Mononuclear cell (primary cell): ENCODE measurements around the gene CD300LB. TPM values are rescaled to one million over a fixed set of nuclear protein-coding genes. Genes with fewer than 3 reads are reported as not detected.
"Not testable (repeated sequence)": the region's sequence is repeated elsewhere in the genome, so short reads cannot be mapped to it uniquely, and the experiment has no call there.

ENCODE experiments used
- H3K27me3 ChIP-seq: 2 replicates; pipeline ENCODE4 v1.6.0; 2011; ENCODE audit warnings: low read length, control low read depth; ENCODE audit not compliant: insufficient read depth
- H3K4me1 ChIP-seq: 2 replicates; pipeline ENCODE4 v1.5.1; 2011; ENCODE audit warnings: mild to moderate bottlenecking, low read length, control low read depth; ENCODE audit not compliant: insufficient read depth
- H3K4me3 ChIP-seq: 2 replicates; pipeline ENCODE4 v1.5.1; 2011; ENCODE audit warnings: mild to moderate bottlenecking, low read length, moderate library complexity
- H3K9me3 ChIP-seq: 2 replicates; pipeline ENCODE4 v1.5.1; 2011; ENCODE audit warnings: low read depth, mild to moderate bottlenecking, control low read depth, low read length
- total RNA-seq: library from RNA; depleted of rRNA; stranded (reverse); fragments of >200 nt; gene quantifications from one replicate; pipeline ENCODE4 v1.2.3, GENCODE V29; 2012

Gene CD300LB
- total RNA-seq, 1 donor, result 44.3 TPM

- peaks cover 35% of the 10 kb centered on the region for H3K4me1 ChIP-seq
- no peaks in the 10 kb centered on the region for H3K9me3 ChIP-seq
- no peaks in the 10 kb centered on the region for H3K27me3 ChIP-seq
- H3K4me3 ChIP-seq, result no peak overlapping the region
These were observed 27.7 kb upstream of the CD300LB start for GRCh38 chr17:74558882-74559519.

GRCh38 chr17:74558402-74558801, 27.1 kb upstream of the CD300LB start:
- not testable (repeated sequence) for H3K4me3 ChIP-seq, H3K27me3 ChIP-seq, H3K9me3 ChIP-seq
- H3K4me1 ChIP-seq, result peaks cover 35% of the 10 kb centered on the region

- H3K27me3 ChIP-seq, result no peaks in the 10 kb centered on the region
- H3K4me1 ChIP-seq, result peaks cover 41% of the 10 kb centered on the region
- H3K4me3 ChIP-seq, result no peak overlapping the region
- no peaks in the 10 kb centered on the region for H3K9me3 ChIP-seq
These were observed 24.2 kb upstream of the CD300LB start for GRCh38 chr17:74555427-74555940.

GRCh38 chr17:74554909-74555308, 23.6 kb upstream of the CD300LB start:
- H3K4me1 ChIP-seq, result peaks cover 41% of the 10 kb centered on the region
- H3K9me3 ChIP-seq, result no peaks in the 10 kb centered on the region
- no peaks in the 10 kb centered on the region for H3K27me3 ChIP-seq
- no peak overlapping the region for H3K4me3 ChIP-seq

- peaks cover 35% of the 10 kb centered on the region for H3K4me1 ChIP-seq
- no peak overlapping the region for H3K4me3 ChIP-seq
- no peaks in the 10 kb centered on the region for H3K9me3 ChIP-seq
- H3K27me3 ChIP-seq, result no peaks in the 10 kb centered on the region
These were observed 20.8 kb upstream of the CD300LB start for GRCh38 chr17:74552037-74552436.

GRCh38 chr17:74550602-74551001, 19.3 kb upstream of the CD300LB start:
- Histone ChIP-seq H3K9me3 (no peaks in the 10 kb centered on the region), H3K4me1 (peaks cover 42% of the 10 kb centered on the region), H3K27me3 (no peaks in the 10 kb centered on the region), H3K4me3 (no peak overlapping the region)

GRCh38 chr17:74549343-74549742, 18.1 kb upstream of the CD300LB start:
- no peak overlapping the region for H3K4me3 ChIP-seq
- H3K4me1 ChIP-seq, result peaks cover 44% of the 10 kb centered on the region

GRCh38 chr17:74547736-74548135, 16.5 kb upstream of the CD300LB start:
- Histone ChIP-seq H3K4me1 (peaks cover 53% of the 10 kb centered on the region), H3K27me3 (no peaks in the 10 kb centered on the region), H3K9me3 (no peaks in the 10 kb centered on the region), H3K4me3 (no peak overlapping the region)

More at GRCh38 chr17:74549343-74549742, 18.1 kb upstream of the CD300LB start:
- H3K27me3 ChIP-seq, result no peaks in the 10 kb centered on the region
- no peaks in the 10 kb centered on the region for H3K9me3 ChIP-seq

GRCh38 chr17:74547264-74547663, 16.0 kb upstream of the CD300LB start:
- H3K9me3 ChIP-seq, result no peaks in the 10 kb centered on the region
- peaks cover 50% of the 10 kb centered on the region for H3K4me1 ChIP-seq
- no peak overlapping the region for H3K4me3 ChIP-seq
- H3K27me3 ChIP-seq, result no peaks in the 10 kb centered on the region

GRCh38 chr17:74546586-74546985, 15.3 kb upstream of the CD300LB start:
- Histone ChIP-seq H3K9me3 (no peaks in the 10 kb centered on the region), H3K4me1 (peaks cover 47% of the 10 kb centered on the region), H3K4me3 (no peak overlapping the region), H3K27me3 (no peaks in the 10 kb centered on the region)

- no peaks in the 10 kb centered on the region for H3K27me3 ChIP-seq
- no peaks in the 10 kb centered on the region for H3K9me3 ChIP-seq
- peaks cover 47% of the 10 kb centered on the region for H3K4me1 ChIP-seq
- H3K4me3 ChIP-seq, result peak within 1 kb of the TSS; percentile 44
These were observed 14.6 kb upstream of the CD300LB start, which contains the start of gene CD300C for GRCh38 chr17:74545843-74546230. TSS of gene CD300C (minus strand) at chr17:74546115. CDS start at chr17:74545782, 333 bp downstream.

GRCh38 chr17:74544991-74545842, 13.9 kb upstream of the CD300LB start:
- Histone ChIP-seq H3K4me1 (peaks cover 47% of the 10 kb centered on the region), H3K27me3 (no peaks in the 10 kb centered on the region), H3K4me3 (peak overlapping the region; percentile 44), H3K9me3 (no peaks in the 10 kb centered on the region)

GRCh38 chr17:74543891-74544760, 12.9 kb upstream of the CD300LB start:
- Histone ChIP-seq H3K4me1 (peaks cover 47% of the 10 kb centered on the region), H3K4me3 (no peak overlapping the region), H3K27me3 (no peaks in the 10 kb centered on the region), H3K9me3 (no peaks in the 10 kb centered on the region)

- H3K4me3 ChIP-seq, result no peak overlapping the region
- H3K9me3 ChIP-seq, result no peaks in the 10 kb centered on the region
- no peaks in the 10 kb centered on the region for H3K27me3 ChIP-seq
- peaks cover 43% of the 10 kb centered on the region for H3K4me1 ChIP-seq
These were observed 12.1 kb upstream of the CD300LB start for GRCh38 chr17:74543406-74543805.
